K562 (cell line): ENCODE data around the gene ZNF799. TPM values are rescaled to one million over a fixed set of nuclear protein-coding genes. Genes with fewer than 3 reads are reported as not detected.

Source experiments
- ARID4B ChIP-seq: sonication (generic); formaldehyde crosslinking; IDR thresholded peaks from 2 replicates; pipeline ENCODE4 v1.8.0; 2022; ENCODE audit warnings: mild to moderate bottlenecking, missing genetic modification reagents
- CHD1 ChIP-seq: fragments of 200-600 bp; sonication (generic); IDR thresholded peaks from one replicate; pipeline ENCODE4 v1.6.1; 2012; ENCODE audit warnings: mild to moderate bottlenecking, moderate library complexity, low read length, inconsistent platforms
- FOXJ2 ChIP-seq: fragments of 200-800 bp; sonication (Bioruptor generic); IDR thresholded peaks from 2 replicates; pipeline ENCODE4 v1.6.1; 2016; ENCODE audit warnings: missing genetic modification characterization, missing compliant biosample characterization
- NFE2L1 ChIP-seq: fragments of 450-650 bp; IDR thresholded peaks from 2 replicates; pipeline ENCODE4 v1.6.1; 2016; ENCODE audit warnings: missing genetic modification characterization, low read depth, mild to moderate bottlenecking, missing compliant biosample characterization, moderate library complexity, borderline replicate concordance
- POLR2H ChIP-seq: IDR thresholded peaks from 2 replicates; pipeline ENCODE4 v1.6.1; 2016; ENCODE audit warnings: missing genetic modification characterization, low read depth, mild to moderate bottlenecking, control low read depth, missing compliant biosample characterization, moderate library complexity
- SAFB ChIP-seq: fragments of 200-400 bp; formaldehyde crosslinking; IDR thresholded peaks from 2 replicates; pipeline ENCODE4 v1.6.1; 2017; ENCODE audit warnings: low read depth, low read length, borderline replicate concordance
- TFAP4 ChIP-seq: sonication (generic); formaldehyde crosslinking; IDR thresholded peaks from 2 replicates; pipeline ENCODE4 v1.8.0; 2022; ENCODE audit warnings: missing genetic modification reagents, mild to moderate bottlenecking, moderate library complexity, borderline replicate concordance
- ZBTB1 ChIP-seq: sonication (generic); formaldehyde crosslinking; IDR thresholded peaks from 2 replicates; pipeline ENCODE4 v1.8.1; 2023; ENCODE audit warnings: missing genetic modification reagents, low read depth, mild to moderate bottlenecking, borderline replicate concordance
- ZNF239 ChIP-seq: fragments of 250-450 bp; sonication (Bioruptor Pico); IDR thresholded peaks from 2 replicates; pipeline ENCODE4 v1.4.0; 2020; ENCODE audit warnings: mild to moderate bottlenecking
- ZNF431 ChIP-seq: sonication (generic); formaldehyde crosslinking; IDR thresholded peaks from 2 replicates; pipeline ENCODE4 v1.8.0; 2022; ENCODE audit warnings: mild to moderate bottlenecking, missing genetic modification reagents
- ZNF511 ChIP-seq: sonication (generic); formaldehyde crosslinking; IDR thresholded peaks from 2 replicates; pipeline ENCODE4 v1.8.0; 2022; ENCODE audit warnings: mild to moderate bottlenecking, missing genetic modification reagents
- polyA plus RNA-seq, 8 experiments: library from polyadenylated mRNA; depleted of rRNA in 4 of 8; stranded (reverse) in 5 of 8; unstranded in 3 of 8; fragments of >200 nt; fragmentation: Nextera tagmentation in 2 of 8; fragmentation: Illumina TruSeq in 1 of 8; extraction: Ambion mirVana in 2 of 8; extraction: Trizol in 1 of 8; gene quantifications; 2 replicates each; pipeline versions ENCODE4 v1.2.1 to v1.2.3, GENCODE V29; 2011 to 2014; ENCODE audit warnings: inconsistent platforms in 1 of 8, missing spikeins in 1 of 8
- total RNA-seq, 7 experiments: library from RNA; depleted of rRNA in 6 of 7; stranded (reverse); fragments of >200 nt in 6 of 7; fragmentation: Illumina TruSeq in 2 of 7; extraction: Trizol in 2 of 7; gene quantifications; 2 replicates each; pipeline versions ENCODE4 v1.2.1 to v1.2.3, GENCODE V29; 2011 to 2021; ENCODE audit warnings: low replicate concordance in 1 of 7

ZNF799 gene
- total and polyA plus RNA-seq, 9 of the 15 experiments (the other 6 are each of a cell fraction or from before 2014, with no cell fraction given), result 0.63 to 5.5 (median 2.9) TPM

- TF ChIP-seq ARID4B (CRISPR knock-in tag), result 0 out of 2 replicates have a peak, but pooled peaks have one; percentile 35
- 0 out of 2 replicates have a peak, but pooled peaks have one; percentile 4 for TF ChIP-seq ZNF511
- TF ChIP-seq POLR2H, result no peak
- no peak for TF ChIP-seq ZBTB1 (CRISPR knock-in tag)
- TF ChIP-seq NFE2L1 (tag), result no peak
- TF ChIP-seq TFAP4, result no peak
- no peak for TF ChIP-seq ZNF239
- no peak for TF ChIP-seq ZNF431 (CRISPR knock-in tag)
- TF ChIP-seq FOXJ2 (tag), result no peak
- no peak for TF ChIP-seq SAFB
- no peak for TF ChIP-seq CHD1
Observed at GRCh38 chr19:12364391-12365235, 36.5 kb downstream of the ZNF799 start (continued).
